Measurements from ENCODE around the gene PITX2.

PITX2 gene

GRCh38 chr4:110631584-110632505, 9.0 kb upstream of the PITX2 start:
- H3K4me1 ChIP-seq (ENCODE audit: insufficient read depth, low read length): no peaks in the 10 kb centered on the region
- no peak overlapping the region for H2AFZ ChIP-seq (ENCODE audit: low read depth, low read length)
- peaks cover 3% of the 10 kb centered on the region for H3K27me3 ChIP-seq (ENCODE audit: insufficient read depth, low read length, poor library complexity)
- H3K4me2 ChIP-seq (ENCODE audit: insufficient read depth, low read length): no peak overlapping the region
- H3K9me3 ChIP-seq (ENCODE audit: insufficient read depth, low read length, severe bottlenecking): peaks cover 5% of the 10 kb centered on the region
- no peaks in the 10 kb centered on the region for H3K36me3 ChIP-seq (ENCODE audit: insufficient read depth, low read length)
- TF ChIP-seq EZH2 (IDR thresholded peaks at IDR 0.05; ENCODE audit: borderline replicate concordance, low read depth, low read length, severe bottlenecking): no peak
- TF ChIP-seq CTCF (IDR thresholded peaks at IDR 0.05; ENCODE audit: borderline replicate concordance, extremely low read depth, low read length, poor library complexity, severe bottlenecking): peak; percentile 16
- no peak overlapping the region for H3K27ac ChIP-seq (ENCODE audit: low read length)
- no peak overlapping the region for H3K4me3 ChIP-seq (ENCODE audit: low read depth in 1 of 2, low read length in 2 of 2)
- no peak overlapping the region for H3K9ac ChIP-seq (ENCODE audit: low read depth, low read length)
- no peaks in the 10 kb centered on the region for H4K20me1 ChIP-seq (ENCODE audit: insufficient read depth, low read length)
- ATAC-seq (ENCODE audit: insufficient read depth, low read depth) (0 out of 3 replicates have a peak, but pooled peaks have one; percentile 37), DNase-seq (no peak)
- H3K79me2 ChIP-seq (ENCODE audit: insufficient read depth, low read length): no peaks in the 10 kb centered on the region

GRCh38 chr4:110630688-110631402, 8.0 kb upstream of the PITX2 start:
- H3K9ac ChIP-seq (ENCODE audit: low read depth, low read length): no peak overlapping the region
- peaks cover 5% of the 10 kb centered on the region for H3K27me3 ChIP-seq (ENCODE audit: insufficient read depth, low read length, poor library complexity)
- H2AFZ ChIP-seq (ENCODE audit: low read depth, low read length): no peak overlapping the region
- H3K79me2 ChIP-seq (ENCODE audit: insufficient read depth, low read length): no peaks in the 10 kb centered on the region
- H3K4me2 ChIP-seq (ENCODE audit: insufficient read depth, low read length): no peak overlapping the region
- ATAC-seq (ENCODE audit: insufficient read depth, low read depth) (no peak), DNase-seq (no peak)
- H3K9me3 ChIP-seq (ENCODE audit: insufficient read depth, low read length, severe bottlenecking): peaks cover 5% of the 10 kb centered on the region
- H4K20me1 ChIP-seq (ENCODE audit: insufficient read depth, low read length): no peaks in the 10 kb centered on the region
- no peaks in the 10 kb centered on the region for H3K36me3 ChIP-seq (ENCODE audit: insufficient read depth, low read length)
- no peaks in the 10 kb centered on the region for H3K4me1 ChIP-seq (ENCODE audit: insufficient read depth, low read length)
- H3K4me3 ChIP-seq (ENCODE audit: low read depth in 1 of 2, low read length in 2 of 2): no peak overlapping the region
- TF ChIP-seq EZH2 (IDR thresholded peaks at IDR 0.05; ENCODE audit: borderline replicate concordance, low read depth, low read length, severe bottlenecking) (no peak), CTCF (IDR thresholded peaks at IDR 0.05; ENCODE audit: borderline replicate concordance, extremely low read depth, low read length, poor library complexity, severe bottlenecking) (no peak)
- H3K27ac ChIP-seq (ENCODE audit: low read length): no peak overlapping the region

- Histone ChIP-seq H3K27ac (ENCODE audit: low read length) (no peak overlapping the region), H3K9me3 (ENCODE audit: insufficient read depth, low read length, severe bottlenecking) (peaks cover 5% of the 10 kb centered on the region), H3K9ac (ENCODE audit: low read depth, low read length) (no peak overlapping the region), H3K4me3 (ENCODE audit: low read depth in 1 of 2, low read length in 2 of 2) (no peak overlapping the region), H3K36me3 (ENCODE audit: insufficient read depth, low read length) (no peaks in the 10 kb centered on the region), H3K79me2 (ENCODE audit: insufficient read depth, low read length) (no peaks in the 10 kb centered on the region), H3K27me3 (ENCODE audit: insufficient read depth, low read length, poor library complexity) (peaks cover 5% of the 10 kb centered on the region), H3K4me1 (ENCODE audit: insufficient read depth, low read length) (no peaks in the 10 kb centered on the region), H4K20me1 (ENCODE audit: insufficient read depth, low read length) (no peaks in the 10 kb centered on the region), H3K4me2 (ENCODE audit: insufficient read depth, low read length) (no peak overlapping the region), H2AFZ (ENCODE audit: low read depth, low read length) (no peak overlapping the region)
- ATAC-seq (ENCODE audit: insufficient read depth, low read depth) (no peak), DNase-seq (no peak)
- no peak for TF ChIP-seq CTCF (IDR thresholded peaks at IDR 0.05; ENCODE audit: borderline replicate concordance, extremely low read depth, low read length, poor library complexity, severe bottlenecking)
- TF ChIP-seq EZH2 (IDR thresholded peaks at IDR 0.05; ENCODE audit: borderline replicate concordance, low read depth, low read length, severe bottlenecking): no peak
These were observed 7.2 kb upstream of the PITX2 start for GRCh38 chr4:110629780-110630687.

Data from DND-41 (cell line).